NCI-H82 treated with DMSO at 0.1 percent for 48 hours (cell line): ENCODE measurements around the gene SMARCA2.

Source experiments
- DNase-seq: peaks from one replicate; lab custom pipeline; 2025; ENCODE audit not compliant: unreplicated experiment; lab: John Stamatoyannopoulos, UW

The SMARCA2 gene

DNA sequence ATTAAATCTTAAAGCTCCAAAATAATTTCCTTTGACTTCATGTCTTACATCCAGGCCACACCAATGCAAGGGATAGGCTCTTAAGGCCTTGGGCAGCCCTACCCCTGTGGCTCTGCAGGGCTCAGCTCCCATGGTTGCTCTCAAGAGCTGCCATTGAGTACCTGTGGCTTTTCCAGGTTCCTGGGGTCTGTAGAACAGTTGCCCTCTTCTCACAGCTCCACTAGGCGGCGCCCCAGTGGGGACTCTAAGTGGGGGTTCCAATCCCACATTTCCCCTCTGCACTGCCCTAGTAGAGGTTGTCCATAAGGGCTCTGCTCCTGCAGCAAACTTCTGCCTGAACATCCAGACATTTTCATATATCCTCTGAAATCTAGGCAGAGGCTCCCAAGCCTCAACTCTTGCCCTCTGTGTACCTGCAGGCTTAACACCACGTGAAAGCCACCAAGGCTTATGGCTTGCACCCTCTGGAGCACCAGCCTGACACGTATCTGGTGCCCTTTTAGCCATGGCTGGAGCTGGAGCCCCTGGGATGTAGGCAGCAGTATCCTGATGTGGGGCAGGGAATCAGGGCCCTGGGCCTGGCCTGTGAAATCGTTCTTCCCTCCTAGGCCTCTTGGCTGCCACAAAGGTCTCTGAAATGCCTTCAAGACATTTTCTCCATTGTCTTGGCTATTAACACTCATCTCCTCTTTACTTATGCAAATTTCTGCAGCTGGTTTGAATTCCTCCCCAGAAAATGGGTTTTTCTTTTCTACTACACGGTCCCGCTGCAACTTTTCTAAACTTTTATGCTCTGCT, 185.1 kb downstream of the SMARCA2 start:
- DNase-seq = no peak

DNA sequence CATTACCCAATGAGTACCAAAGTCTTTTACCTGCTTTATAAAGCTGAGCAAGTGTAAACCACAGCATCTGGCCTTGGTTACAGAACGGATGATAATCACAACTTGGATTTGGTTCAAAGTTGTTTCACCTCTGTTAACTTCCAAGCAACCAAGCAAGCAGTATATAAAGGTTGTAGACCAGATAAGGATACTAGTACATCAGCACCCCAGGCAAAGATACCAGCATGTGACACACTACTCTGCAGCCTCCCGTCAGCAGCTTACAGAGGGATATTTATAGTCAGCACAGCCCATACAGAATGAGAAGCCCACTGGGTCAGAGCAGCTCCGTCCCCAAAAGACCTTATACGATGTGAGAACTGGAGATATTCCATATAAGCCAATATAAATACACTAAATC, 193.3 kb downstream of the SMARCA2 start:
- DNase-seq = no peak

- DNase-seq = no peak
Measured at GRCh38 chr9:2208991-2209390, 193.8 kb downstream of the SMARCA2 start.

GRCh38 chr9:2209400-2209799, 194.3 kb downstream of the SMARCA2 start:
- no peak for DNase-seq

DNA sequence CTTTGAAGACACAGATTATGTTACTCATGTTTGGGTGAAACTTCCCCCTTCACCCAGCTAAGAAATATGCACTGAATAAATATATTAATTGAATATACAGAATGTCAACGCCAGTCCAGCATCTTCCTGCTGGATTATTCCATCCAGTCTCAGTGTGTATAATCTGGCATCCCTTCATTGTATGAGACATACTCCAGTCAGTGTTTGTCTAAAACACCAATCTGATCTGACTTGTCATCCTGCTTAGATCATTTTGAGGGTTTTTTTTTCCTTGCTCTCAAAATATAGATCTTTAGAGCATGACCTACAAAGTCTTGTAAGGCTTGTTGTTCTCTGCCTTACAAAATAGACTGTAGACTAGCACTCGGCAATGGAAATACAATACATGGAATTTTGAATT, 195.1 kb downstream of the SMARCA2 start:
- DNase-seq = no peak

- DNase-seq = no peak
Measured at GRCh38 chr9:2213830-2214468, 198.8 kb downstream of the SMARCA2 start.

DNA sequence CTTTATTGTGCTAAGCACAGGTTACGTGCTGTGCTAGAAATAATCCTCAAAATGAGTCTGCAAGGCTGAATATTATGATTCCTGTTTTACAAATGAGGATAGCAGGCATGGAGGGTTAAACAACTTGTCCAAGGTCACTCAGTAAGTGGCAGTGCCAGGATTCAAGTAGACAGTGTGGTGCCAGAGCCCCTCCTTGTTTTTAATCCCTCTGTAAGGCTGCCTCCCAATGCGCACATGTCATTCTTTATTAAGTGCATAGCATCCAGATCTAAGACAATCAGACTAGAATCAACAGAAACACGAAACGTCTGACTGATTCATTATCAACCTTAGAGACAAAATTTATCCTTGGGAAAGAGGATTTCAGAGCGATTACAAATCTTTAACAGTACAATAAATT, 199.6 kb downstream of the SMARCA2 start:
- peak; percentile 16 for DNase-seq

DNA sequence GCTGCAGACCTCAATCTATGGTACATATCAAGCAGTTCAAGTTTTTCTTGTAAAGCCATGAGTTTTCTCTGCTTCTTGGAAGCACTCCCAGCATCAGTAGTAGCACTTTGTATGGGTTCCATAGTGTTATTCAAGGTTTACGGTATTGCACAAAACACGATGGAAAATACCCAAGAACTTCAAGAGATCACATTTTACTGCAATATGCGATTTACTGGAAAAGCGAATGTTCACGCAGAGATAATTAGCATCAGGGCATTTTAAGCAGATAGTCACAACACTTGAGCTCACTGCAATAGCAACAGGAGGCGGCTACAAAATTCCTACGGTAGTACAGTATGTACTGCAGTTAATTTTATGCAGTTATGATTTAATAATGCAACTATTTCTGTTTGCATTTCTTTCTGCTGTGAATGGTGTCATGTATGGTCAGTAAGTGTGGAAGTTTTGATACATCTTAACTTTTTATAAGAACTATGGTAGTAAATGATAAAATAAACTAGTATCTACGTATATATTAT, 200.8 kb downstream of the SMARCA2 start:
- DNase-seq = no peak

DNA sequence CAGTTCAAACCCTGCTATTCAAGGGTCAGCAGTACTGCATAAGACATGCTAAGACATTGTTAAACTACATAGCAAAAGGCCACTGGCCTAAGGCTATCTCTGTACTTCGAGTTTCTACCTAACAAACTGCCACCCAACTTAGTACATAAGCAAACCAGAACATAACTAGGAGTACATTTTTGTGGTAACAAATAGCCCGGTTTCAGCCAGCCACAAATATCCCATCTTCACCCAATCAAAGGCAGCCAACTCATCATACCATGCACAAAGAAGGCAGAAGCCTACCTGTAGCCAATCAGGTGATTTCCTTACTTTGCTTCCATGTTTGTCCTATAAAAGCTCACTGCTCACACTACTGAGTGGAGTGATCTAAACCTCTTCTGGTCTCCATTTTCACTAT, 201.4 kb downstream of the SMARCA2 start:
- no peak for DNase-seq

DNA sequence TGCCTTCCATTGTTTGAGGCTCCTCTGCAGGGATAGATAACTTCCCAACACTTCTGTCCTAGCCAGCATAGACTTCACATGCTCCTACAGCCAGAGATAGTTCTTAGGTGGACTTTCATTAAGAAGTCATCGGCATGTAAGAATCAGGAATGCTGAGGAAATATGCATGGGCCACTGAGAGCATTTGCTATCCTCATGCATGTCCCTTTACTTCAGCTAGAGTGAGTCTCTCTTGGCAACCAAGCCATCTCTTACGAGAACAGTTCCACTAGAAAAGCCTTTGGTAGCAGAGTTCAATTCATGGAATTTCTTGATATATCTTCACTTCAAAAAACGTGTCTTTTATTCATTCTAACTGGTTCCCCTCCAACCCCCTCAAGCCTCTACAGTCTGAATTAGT, 202.4 kb downstream of the SMARCA2 start:
- no peak for DNase-seq

GRCh38 chr9:2220036-2220435, 204.9 kb downstream of the SMARCA2 start:
- DNase-seq = no peak

DNA sequence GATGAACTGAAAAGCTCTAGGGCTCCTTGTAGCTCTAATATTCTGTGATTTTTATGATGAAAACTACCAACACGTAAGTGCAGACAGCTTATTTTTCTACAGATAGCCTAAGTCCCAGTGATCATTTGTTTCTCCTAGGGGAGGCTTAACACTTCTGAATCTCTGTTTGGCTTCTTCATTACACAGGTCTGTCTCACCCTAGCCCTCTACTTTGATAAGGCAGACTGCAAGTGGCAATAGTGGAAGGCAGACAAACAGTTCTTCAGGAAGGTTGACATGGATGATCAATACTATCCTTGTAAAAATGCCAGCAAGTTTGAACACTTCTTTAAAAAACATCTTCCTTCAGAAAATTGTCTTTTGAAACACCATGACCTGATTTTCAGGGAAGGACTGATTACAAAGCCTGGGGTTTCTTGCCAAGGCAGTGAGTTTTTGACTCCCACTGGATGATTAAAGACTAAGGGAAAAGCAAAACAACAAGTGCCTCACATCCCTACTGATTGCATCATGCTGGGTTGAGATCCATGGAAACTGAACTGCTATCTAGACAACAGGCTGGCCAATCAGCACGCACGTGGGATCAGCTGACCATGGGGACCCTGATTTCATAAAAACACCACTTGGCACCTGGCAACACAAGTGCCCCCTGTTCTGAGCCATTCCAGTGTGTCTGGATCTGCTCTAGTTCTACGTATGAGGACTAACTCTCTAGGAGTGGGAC, 212.2 kb downstream of the SMARCA2 start:
- DNase-seq = no peak

GRCh38 chr9:2228132-2228531, 213.0 kb downstream of the SMARCA2 start:
- no peak for DNase-seq

DNA sequence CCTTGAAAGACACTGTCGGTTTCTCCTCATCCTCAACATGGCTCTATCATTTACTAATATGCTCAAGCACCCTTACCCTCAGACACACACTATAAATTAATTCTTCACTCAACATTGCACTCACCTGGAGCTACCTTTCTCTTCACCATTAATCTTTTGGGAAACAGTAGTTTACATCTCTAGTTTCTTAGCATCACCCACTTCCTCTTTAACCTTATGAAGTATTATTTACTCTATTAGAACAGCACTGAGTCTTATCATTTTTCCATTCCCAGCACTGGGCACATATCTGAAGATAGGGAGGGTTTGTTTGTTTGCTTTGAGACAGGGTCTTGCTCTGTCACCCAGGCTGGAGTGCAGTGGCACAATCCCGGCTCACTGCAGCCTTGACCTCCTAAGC, 213.5 kb downstream of the SMARCA2 start:
- no peak for DNase-seq

DNA sequence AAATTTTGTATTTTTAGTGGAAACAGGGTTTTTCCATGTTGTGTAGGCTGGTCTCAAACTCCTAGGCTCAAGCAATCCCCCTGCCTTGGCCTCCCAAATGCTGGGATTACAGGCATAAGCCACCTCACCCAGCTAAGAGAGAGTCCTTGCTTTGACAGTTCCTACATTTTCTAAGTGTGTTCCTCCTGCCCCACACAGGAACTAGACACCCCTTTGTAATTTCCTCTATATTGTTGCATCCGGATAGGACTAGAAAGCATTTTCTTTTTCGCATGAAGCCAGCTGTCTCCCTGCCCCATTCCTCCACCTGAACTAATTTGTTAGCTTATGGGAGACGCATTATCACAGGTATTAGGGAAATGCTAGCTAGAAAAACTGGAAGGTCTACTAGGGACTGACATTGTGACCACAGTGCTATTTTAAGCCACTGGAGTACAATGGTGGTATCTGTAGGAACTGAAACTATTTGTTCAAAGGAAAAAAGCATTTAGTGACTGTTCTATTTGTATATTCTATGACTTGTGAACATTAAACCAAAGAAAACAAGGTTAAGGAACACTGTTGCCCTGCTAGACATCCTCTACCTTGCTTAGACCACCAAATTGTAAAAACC, 214.1 kb downstream of the SMARCA2 start:
- no peak for DNase-seq

DNA sequence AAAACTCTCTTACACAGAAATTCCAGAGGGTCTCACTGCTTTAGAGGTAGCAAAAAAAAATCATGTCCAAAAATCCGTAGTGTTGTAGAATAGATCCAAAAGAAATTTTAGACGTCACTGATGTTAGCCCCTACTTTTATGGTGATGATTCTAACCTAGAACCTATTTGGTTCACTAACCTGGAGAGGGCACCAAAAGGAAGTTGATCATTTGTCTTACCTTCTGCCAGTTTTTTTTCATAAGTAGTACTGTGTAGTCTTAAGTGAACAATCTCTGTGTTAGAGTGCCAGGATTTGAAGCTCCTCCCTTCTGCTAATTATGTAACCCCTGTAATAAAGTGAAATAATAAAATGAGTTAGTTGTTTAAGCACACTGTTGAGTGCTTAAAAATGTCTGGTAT, 215.2 kb downstream of the SMARCA2 start:
- DNase-seq = no peak

DNA sequence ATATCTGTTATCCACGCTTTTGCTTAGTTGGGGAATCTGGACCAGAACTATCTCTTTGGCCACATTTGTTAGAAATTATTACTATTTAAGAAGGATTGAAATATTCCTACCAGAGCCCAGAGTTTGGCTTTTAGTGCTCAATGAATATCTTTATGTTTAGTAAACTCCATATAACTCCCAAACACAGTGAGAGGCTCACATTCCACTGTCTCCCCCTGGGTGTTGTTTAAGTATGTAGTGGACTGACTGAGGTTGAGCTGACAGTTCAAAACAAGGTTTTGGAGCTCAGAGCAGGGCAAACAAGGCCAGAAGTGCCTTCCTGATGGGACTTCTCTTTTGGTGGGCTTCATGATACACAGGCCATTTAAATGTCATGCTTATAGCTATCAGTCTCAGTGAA, 216.0 kb downstream of the SMARCA2 start:
- DNase-seq = no peak

GRCh38 chr9:2231829-2232228, 216.7 kb downstream of the SMARCA2 start:
- DNase-seq = no peak

DNA sequence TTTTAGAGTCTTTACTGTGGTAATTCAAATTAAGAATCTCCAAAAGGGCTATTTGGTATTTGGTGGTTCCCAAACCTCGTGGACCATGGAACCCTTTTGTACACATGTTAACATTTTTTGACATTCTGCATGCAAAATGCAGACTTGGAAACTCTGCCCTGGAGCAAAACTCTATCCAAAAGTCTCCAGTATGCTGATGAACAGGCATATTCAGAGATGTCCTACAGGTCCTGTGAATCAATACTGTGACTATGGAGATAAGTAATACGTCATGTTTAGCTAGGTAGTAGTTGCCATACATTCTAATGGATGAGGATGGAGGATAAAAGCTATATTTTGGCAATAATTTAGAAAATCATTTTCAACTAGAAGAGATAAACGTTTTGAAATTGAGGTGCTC, 218.1 kb downstream of the SMARCA2 start:
- DNase-seq = no peak

DNA sequence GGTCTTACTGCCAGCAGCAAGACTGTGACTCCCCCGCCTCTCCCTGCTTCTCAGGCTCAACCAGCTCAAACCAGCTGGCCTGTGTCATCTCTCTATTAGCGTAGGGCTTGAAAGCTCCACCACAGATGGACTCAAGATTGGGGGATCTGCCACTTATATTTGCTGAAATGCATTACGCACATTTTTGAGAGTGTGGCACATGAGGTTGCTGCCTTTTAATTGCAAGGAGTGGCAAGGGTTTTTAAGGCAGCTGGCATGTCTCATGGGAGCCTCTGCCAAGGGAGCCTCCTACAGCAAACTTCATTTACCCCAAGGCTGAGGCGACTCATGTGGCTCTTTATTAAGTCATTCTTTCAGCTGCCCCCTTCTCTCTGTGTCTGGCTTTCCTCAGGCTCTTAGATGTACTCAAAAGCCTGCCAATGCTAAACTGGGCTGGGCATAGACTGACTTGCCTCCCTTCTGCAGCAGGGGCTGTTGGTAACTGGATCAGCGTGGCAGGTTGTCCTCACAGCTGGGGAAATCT, 219.3 kb downstream of the SMARCA2 start:
- no peak for DNase-seq

DNA sequence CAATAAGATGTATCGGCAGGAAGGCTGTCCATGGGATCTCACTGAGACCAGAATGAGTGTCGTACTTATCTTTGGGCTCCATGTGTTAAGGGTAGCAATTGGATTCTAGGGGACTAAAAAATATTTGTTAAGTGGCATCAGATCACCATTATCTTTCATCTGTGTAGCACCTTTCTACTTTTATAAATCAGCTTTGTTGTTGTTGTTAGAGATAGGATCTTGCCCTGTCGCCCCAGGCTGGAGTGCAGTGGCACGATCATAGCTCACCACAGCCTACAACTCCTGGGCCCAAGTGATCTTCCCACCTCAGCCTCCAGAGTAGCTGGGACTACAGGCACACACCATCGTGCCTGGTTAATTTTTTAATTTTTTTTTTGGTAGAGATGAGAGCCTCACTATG, 220.5 kb downstream of the SMARCA2 start:
- DNase-seq = no peak
